ENCODE data around the gene NEMP1.
"Not testable (repeated sequence)": the region's sequence is repeated elsewhere in the genome, so short reads cannot be mapped to it uniquely, and the experiment has no call there.

The NEMP1 gene

DNA sequence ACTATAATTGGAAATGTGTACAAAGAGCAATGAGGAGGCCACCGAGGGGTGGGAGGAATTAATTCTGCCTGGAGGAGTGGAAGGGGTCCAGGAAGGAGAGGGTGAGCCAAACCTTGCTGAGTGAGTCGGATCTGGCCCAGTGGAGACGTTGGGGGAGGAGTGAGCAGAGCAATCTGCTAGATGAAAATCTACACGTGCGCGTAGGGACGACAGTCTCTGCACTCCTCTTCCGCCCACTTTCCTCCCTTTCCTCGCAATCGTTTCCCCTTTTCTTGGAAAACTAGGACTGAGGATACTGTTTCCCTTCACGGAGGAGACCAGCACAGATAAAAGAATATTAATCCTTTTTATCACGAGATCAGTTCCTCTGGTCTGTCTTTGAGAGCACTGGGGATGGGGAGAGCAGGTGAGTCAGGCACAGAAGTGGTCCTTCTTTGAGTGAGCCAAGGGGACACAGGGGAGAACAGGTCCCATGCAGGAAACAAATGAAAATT is 7.5 kb upstream of the NEMP1 start:
- Histone ChIP-seq H3K36me3 (ENCODE audit: control insufficient read depth, insufficient read depth, low read length) (no peaks in the 10 kb centered on the region), H3K27me3 (ENCODE audit: control insufficient read depth, insufficient read depth, low read length) (no peaks in the 10 kb centered on the region), H3K4me3 (ENCODE audit: low read length) (no peak overlapping the region), H3K4me1 (ENCODE audit: control insufficient read depth, insufficient read depth, low read length) (peaks cover 18% of the 10 kb centered on the region), H3K9me3 (ENCODE audit: control insufficient read depth, low read length) (no peaks in the 10 kb centered on the region), H3K9ac (ENCODE audit: low read length) (peak overlapping the region; percentile 79)

DNA sequence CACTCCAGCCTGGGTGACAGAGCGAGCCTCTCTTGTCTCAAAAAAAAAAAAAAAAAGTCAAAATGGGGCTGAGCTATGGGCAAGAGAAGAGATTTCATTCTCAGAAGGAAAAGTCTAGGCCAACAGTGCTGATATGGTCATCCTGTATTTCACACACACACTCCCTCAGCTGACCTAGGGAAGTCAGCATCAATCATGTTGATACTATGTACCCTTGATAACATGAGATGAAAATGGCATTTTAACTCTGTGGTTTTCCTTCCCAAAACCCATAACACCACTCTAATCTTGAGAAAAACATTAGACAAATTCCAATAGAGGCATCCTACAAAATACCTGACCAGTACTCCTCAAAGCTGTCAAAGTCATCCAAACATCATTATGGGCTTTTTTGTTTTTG is 2.3 kb upstream of the NEMP1 start:
- peaks cover 6% of the 10 kb centered on the region for H3K4me1 ChIP-seq (ENCODE audit: control insufficient read depth, insufficient read depth, low read length)
- no peak overlapping the region for H3K9ac ChIP-seq (ENCODE audit: low read length)
- no peak overlapping the region for H3K4me3 ChIP-seq (ENCODE audit: low read length)
- H3K9me3 ChIP-seq (ENCODE audit: control insufficient read depth, low read length) = no peaks in the 10 kb centered on the region
- no peaks in the 10 kb centered on the region for H3K27me3 ChIP-seq (ENCODE audit: control insufficient read depth, insufficient read depth, low read length)
- no peaks in the 10 kb centered on the region for H3K36me3 ChIP-seq (ENCODE audit: control insufficient read depth, insufficient read depth, low read length)

DNA sequence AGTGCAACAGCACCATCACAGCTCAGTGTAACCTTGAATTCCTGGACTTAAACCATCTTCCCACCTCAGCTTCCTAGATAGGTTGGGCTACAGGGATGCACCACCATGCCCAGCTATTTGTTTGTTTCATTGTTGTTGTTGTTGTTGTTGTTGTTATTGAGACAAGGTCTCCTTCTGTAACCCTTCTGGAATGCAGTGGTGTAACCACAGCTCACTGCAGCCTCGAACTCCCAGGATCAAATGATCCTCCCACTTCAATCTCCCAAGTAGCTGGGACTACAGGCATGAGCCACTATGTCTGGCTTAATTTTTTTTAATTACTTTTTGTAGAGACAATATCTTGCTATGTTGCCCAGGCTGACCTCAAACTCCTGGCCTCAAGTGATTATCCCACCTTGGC is 1.2 kb upstream of the NEMP1 start:
- H3K9me3 ChIP-seq (ENCODE audit: control insufficient read depth, low read length) = no peaks in the 10 kb centered on the region
- no peaks in the 10 kb centered on the region for H3K27me3 ChIP-seq (ENCODE audit: control insufficient read depth, insufficient read depth, low read length)
- no peaks in the 10 kb centered on the region for H3K36me3 ChIP-seq (ENCODE audit: control insufficient read depth, insufficient read depth, low read length)
- no peak overlapping the region for H3K4me3 ChIP-seq (ENCODE audit: low read length)
- peaks cover 6% of the 10 kb centered on the region for H3K4me1 ChIP-seq (ENCODE audit: control insufficient read depth, insufficient read depth, low read length)
- peak overlapping the region; percentile 57 for H3K9ac ChIP-seq (ENCODE audit: low read length)

DNA sequence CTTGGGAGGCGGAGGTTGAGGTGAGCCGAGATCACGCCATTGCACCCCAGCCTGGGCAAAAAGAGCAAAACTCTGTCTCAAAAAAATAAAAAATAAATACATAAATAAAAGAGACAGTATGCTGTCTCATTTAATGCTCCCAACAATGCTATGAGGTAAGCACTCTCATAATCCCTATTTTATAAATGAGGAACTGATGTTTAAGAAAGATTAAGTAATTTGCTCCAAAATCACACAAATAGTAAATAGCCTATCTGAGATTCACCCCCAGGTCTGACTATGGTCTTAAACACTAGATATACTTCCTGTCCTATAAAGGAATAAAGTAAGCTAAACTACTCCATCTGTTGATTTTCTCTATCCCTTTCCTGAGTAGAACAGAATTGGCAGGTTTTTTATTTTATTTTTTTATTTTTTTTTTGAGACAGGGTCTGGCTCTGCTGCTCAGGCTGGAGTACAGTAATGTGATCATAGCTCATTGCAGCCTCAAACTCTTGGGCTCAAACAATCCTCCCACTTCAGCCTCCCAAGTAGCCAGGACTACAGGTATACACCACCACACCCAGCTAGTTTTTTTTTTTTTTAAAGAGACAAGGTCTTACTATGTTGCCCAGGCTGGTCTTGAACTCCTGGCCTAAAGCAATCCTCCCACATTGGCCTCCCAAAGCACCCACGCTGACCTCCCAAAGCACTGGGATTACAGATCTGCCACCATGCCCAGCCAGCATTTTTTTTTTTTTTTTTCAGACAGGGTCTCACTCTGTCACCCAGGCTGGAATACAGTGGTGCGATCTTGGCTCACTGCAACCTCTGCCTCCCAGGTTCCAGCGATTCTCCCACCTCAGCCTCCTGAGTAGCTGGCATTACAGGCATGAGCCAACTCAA is 4.8 kb downstream of the NEMP1 start:
- not testable (repeated sequence) for H3K4me1 ChIP-seq (ENCODE audit: control insufficient read depth, insufficient read depth, low read length); H3K9ac ChIP-seq (ENCODE audit: low read length); H3K36me3 ChIP-seq (ENCODE audit: control insufficient read depth, insufficient read depth, low read length); H3K9me3 ChIP-seq (ENCODE audit: control insufficient read depth, low read length); H3K27me3 ChIP-seq (ENCODE audit: control insufficient read depth, insufficient read depth, low read length); H3K4me3 ChIP-seq (ENCODE audit: low read length)

DNA sequence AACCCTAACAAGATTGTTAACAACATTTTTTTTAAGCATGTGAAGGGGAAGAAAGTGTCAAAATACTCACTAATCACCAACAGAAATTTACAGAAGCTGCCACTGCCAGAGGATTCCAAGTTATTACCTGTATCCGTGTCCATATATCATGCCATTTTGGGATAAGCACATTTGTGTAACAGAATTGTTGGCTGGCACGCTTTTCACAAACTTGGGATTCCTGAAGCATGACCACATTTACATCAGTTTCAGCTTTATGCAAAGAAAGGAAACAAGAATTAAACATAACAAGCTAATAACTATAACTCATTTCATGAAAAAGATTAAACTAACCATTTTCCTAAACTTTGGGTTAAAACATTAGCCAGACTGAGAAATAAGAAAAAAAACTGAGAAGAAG is 5.9 kb downstream of the NEMP1 start:
- no peaks in the 10 kb centered on the region for H3K9me3 ChIP-seq (ENCODE audit: control insufficient read depth, low read length)
- no peak overlapping the region for H3K4me3 ChIP-seq (ENCODE audit: low read length)
- H3K4me1 ChIP-seq (ENCODE audit: control insufficient read depth, insufficient read depth, low read length) = no peaks in the 10 kb centered on the region
- no peaks in the 10 kb centered on the region for H3K36me3 ChIP-seq (ENCODE audit: control insufficient read depth, insufficient read depth, low read length)
- H3K27me3 ChIP-seq (ENCODE audit: control insufficient read depth, insufficient read depth, low read length) = no peaks in the 10 kb centered on the region
- H3K9ac ChIP-seq (ENCODE audit: low read length) = no peak overlapping the region

DNA sequence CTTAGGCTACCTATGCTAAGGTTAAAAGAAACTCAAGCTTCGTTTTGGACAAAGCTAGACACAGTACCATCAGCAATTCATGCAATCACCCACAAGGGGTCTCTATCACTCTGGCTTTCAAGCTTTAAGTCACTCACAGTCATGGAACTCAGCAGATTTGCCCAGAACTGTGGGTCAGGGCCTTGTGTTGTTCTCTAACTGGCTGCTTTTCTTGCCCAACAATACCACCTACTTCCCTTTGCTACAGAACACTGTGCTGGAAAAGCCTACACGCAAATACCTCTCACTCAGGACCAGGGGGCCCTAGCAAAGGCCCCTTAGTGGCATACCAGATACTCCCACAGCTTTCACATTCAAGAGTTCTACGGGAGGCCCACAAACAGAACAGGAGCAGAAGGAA is 9.1 kb downstream of the NEMP1 start:
- Histone ChIP-seq H3K9me3 (ENCODE audit: control insufficient read depth, low read length) (no peaks in the 10 kb centered on the region), H3K4me1 (ENCODE audit: control insufficient read depth, insufficient read depth, low read length) (no peaks in the 10 kb centered on the region), H3K4me3 (ENCODE audit: low read length) (no peak overlapping the region), H3K9ac (ENCODE audit: low read length) (peak overlapping the region; percentile 22), H3K27me3 (ENCODE audit: control insufficient read depth, insufficient read depth, low read length) (no peaks in the 10 kb centered on the region), H3K36me3 (ENCODE audit: control insufficient read depth, insufficient read depth, low read length) (no peaks in the 10 kb centered on the region)

DNA sequence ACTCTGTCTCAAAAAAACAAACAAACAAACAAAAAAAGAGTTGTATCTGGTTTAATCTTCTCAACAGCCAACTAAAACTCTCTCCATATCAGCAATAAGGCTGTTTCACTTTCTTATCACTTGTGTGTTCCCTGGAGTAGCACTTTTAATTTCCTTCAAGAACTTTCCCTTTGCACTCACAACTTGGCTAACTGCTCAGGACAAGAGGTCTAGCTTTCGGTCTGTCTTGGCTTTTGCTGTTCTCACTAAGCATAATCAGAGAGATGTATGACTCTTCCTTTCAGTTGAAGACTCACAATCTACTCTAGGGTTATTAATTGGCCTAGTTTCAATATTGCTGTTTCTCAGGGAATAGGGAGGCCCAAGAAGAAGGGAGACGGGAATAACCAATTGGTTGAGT is 12.3 kb downstream of the NEMP1 start:
- H3K4me1 ChIP-seq (ENCODE audit: control insufficient read depth, insufficient read depth, low read length) = no peaks in the 10 kb centered on the region
- H3K9ac ChIP-seq (ENCODE audit: low read length) = no peak overlapping the region
- H3K9me3 ChIP-seq (ENCODE audit: control insufficient read depth, low read length) = no peaks in the 10 kb centered on the region
- no peaks in the 10 kb centered on the region for H3K36me3 ChIP-seq (ENCODE audit: control insufficient read depth, insufficient read depth, low read length)
- no peaks in the 10 kb centered on the region for H3K27me3 ChIP-seq (ENCODE audit: control insufficient read depth, insufficient read depth, low read length)
- no peak overlapping the region for H3K4me3 ChIP-seq (ENCODE audit: low read length)

DNA sequence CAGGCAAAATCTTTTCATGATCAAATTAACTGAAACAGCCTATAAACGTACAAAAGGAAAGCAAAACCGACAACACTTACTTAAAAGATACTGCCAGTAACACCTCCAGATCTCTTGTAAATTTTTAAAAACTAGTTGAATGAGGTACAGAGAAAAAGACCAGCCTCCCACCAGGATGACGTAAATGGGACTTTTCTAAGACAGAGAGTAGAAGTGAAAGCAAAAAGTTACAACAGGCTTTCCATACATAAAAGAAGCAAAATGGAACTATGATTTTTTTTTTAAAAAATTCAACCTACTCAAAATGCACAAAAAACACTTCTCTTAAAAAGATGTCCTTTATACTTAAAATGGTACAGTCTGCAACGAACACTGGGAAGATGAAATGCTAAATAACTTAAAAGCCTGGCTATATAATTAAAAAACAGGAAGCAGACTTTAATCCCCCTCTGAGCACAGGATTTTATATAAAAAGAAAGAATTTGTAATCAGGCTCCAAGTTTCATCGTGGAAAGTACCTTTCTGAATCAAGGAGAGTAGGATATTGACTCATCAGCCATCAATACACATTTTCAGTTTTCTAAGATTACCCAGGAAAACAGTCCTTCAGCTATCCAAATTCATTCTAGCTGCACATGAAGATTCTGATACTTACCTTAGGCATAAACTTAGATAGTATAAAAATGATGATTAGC is 14.5 kb downstream of the NEMP1 start:
- H3K9me3 ChIP-seq (ENCODE audit: control insufficient read depth, low read length) = no peaks in the 10 kb centered on the region
- H3K4me1 ChIP-seq (ENCODE audit: control insufficient read depth, insufficient read depth, low read length) = no peaks in the 10 kb centered on the region
- H3K36me3 ChIP-seq (ENCODE audit: control insufficient read depth, insufficient read depth, low read length) = no peaks in the 10 kb centered on the region
- no peaks in the 10 kb centered on the region for H3K27me3 ChIP-seq (ENCODE audit: control insufficient read depth, insufficient read depth, low read length)
- no peak overlapping the region for H3K9ac ChIP-seq (ENCODE audit: low read length)
- no peak overlapping the region for H3K4me3 ChIP-seq (ENCODE audit: low read length)

DNA sequence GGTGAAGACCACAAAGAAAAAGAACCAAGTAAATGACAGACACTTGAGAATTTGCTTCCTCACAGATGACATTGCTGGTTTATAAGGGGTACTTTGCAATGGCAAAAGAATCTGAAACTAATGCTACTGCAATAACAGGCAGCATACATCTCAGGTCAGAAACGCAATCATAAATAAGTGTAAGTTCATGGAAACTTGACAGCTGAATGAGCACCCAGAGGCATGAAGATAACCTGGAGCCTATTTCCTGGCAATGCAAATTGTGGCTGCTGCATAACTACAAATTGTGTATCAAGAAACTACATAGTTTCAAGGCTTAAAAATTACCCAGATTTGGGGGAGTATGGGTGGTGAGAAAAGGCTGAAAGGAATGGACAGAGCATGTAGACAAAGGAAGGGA is 20.1 kb downstream of the NEMP1 start:
- Histone ChIP-seq H3K9ac (ENCODE audit: low read length) (no peak overlapping the region), H3K27me3 (ENCODE audit: control insufficient read depth, insufficient read depth, low read length) (no peaks in the 10 kb centered on the region), H3K4me3 (ENCODE audit: low read length) (no peak overlapping the region), H3K4me1 (ENCODE audit: control insufficient read depth, insufficient read depth, low read length) (no peaks in the 10 kb centered on the region), H3K36me3 (ENCODE audit: control insufficient read depth, insufficient read depth, low read length) (no peaks in the 10 kb centered on the region), H3K9me3 (ENCODE audit: control insufficient read depth, low read length) (no peaks in the 10 kb centered on the region)

DNA sequence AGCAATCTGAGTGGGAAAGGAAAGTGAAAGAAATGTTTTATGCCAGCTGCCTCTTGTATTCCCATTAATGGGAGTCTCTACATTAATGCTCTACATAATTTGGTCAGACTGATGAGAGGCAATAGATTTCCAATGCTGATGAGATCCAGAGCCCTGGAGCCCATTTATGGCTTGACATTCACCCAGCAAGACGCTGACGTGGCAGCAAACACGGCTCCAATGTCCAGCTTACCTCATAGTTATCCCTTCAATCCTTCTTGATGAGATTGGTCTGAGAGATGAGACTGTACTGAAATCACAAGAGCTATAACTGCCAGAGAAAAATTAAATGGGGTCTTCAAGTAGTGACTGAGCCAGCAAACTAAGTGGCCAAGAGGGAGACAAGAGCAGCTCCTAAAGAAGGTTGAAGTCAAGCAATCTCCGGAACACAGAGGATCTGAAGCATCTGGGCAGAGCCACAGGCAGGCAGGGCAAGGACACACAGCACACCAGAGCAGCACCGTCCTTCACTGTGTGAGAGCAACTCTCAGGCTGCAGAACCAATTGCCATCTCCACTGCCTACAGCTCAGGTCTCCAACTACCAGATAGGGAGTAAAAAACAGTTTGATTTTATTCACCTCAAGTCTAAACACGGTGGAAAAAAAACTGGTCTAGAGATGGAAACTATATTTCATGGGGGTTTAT is 21.4 kb downstream of the NEMP1 start:
- no peaks in the 10 kb centered on the region for H3K36me3 ChIP-seq (ENCODE audit: control insufficient read depth, insufficient read depth, low read length)
- H3K4me1 ChIP-seq (ENCODE audit: control insufficient read depth, insufficient read depth, low read length) = no peaks in the 10 kb centered on the region
- no peaks in the 10 kb centered on the region for H3K27me3 ChIP-seq (ENCODE audit: control insufficient read depth, insufficient read depth, low read length)
- no peak overlapping the region for H3K9ac ChIP-seq (ENCODE audit: low read length)
- no peak overlapping the region for H3K4me3 ChIP-seq (ENCODE audit: low read length)
- H3K9me3 ChIP-seq (ENCODE audit: control insufficient read depth, low read length) = no peaks in the 10 kb centered on the region

DNA sequence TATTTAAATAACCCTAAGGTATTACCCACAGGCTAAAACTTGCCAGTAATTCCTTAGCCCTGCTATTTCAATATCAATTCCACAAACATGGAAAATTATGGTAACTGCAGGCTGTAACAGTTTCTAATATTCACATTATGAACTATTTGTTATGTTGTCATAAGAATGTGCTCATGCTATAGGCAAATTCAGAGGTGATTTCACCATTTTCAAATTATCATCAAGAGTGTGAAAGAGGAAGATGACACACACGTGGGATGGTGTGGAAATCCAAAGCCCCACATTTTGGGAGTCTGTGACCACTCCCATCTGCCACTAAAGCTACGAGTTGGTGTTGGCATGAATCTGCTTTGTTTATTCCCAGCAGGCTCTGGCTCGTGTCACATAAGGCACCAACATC is 22.8 kb downstream of the NEMP1 start:
- H3K27me3 ChIP-seq (ENCODE audit: control insufficient read depth, insufficient read depth, low read length) = no peaks in the 10 kb centered on the region
- no peak overlapping the region for H3K9ac ChIP-seq (ENCODE audit: low read length)
- no peaks in the 10 kb centered on the region for H3K36me3 ChIP-seq (ENCODE audit: control insufficient read depth, insufficient read depth, low read length)
- H3K4me1 ChIP-seq (ENCODE audit: control insufficient read depth, insufficient read depth, low read length) = peaks cover 4% of the 10 kb centered on the region
- no peak overlapping the region for H3K4me3 ChIP-seq (ENCODE audit: low read length)
- H3K9me3 ChIP-seq (ENCODE audit: control insufficient read depth, low read length) = no peaks in the 10 kb centered on the region

DNA sequence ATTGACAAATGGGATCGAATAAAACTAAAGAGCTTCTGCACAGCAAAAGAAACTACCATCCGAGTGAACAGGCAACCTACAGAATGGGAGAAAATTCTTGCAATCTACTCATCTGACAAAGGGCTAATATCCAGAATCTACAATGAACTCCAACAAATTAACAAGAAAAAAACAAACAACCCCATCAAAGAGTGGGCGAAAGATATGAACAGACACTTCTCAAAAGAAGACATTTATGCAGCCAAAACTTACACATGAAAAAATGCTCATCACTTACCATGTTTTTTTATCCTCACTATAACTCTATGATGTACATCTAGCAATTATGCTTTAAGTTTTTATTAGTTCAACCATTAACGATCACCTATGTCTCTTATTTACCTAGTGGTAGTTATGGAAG is 24.7 kb downstream of the NEMP1 start:
- H3K27me3 ChIP-seq (ENCODE audit: control insufficient read depth, insufficient read depth, low read length); H3K9me3 ChIP-seq (ENCODE audit: control insufficient read depth, low read length); H3K4me3 ChIP-seq (ENCODE audit: low read length); H3K9ac ChIP-seq (ENCODE audit: low read length); H3K36me3 ChIP-seq (ENCODE audit: control insufficient read depth, insufficient read depth, low read length): not testable (repeated sequence)
- H3K4me1 ChIP-seq (ENCODE audit: control insufficient read depth, insufficient read depth, low read length) = peaks cover 15% of the 10 kb centered on the region

All from mucosa of stomach (tissue), 1 donor.